Smooth muscle cell of bladder (primary cell): ENCODE measurements around the gene TIAM1. TPM values are rescaled to one million over a fixed set of nuclear protein-coding genes. Genes with fewer than 3 reads are reported as not detected.

Source experiments
- total RNA-seq: library from RNA; depleted of rRNA; stranded (reverse); fragments of >200 nt; gene quantifications from 2 replicates; pipeline ENCODE4 v1.2.3, GENCODE V29; 2014

TIAM1 gene
- total RNA-seq = 0.28 and 0.37 TPM in 2 replicates

DNA sequence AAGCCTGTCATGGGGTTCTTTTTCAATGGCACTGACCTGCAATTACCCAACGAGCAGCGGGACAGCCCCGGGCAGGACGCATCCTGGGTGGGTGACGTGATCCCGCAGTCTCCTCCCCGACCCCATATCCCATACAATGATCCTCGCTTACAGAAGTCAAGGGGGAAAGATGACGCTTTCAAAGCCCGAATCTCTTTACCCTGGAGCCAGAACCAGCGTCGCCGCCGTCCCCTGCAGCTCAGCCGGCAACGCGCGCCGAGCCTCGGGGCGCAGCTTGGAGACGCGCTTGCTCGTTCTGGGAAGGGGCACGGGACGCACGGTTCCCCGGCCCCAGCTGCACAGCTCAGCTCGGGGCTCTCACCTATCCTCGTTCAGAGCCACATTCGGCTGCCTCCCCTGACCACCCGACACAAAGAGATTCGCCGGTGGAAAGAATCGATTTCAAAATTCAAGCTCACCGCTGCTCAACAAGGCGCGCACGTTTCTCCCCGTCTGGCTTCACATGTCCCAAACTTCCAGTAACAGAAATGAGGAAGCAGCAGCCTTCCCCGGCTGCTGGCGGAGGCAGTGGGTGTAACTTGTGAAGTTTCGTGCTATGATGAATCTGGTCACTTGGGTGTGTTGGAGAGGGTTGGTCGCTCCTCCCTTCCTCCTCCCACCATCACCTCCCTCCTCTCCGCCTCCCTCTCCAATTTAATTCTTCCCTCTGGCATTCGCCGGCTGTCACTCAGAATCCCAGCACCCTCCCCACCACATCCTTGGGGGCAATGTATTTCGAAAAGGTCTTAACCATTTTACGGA is at the start of gene TIAM1:
Gene TIAM1 (minus strand): TSS at position 582 of the 801 bp plus-strand sequence. CDS start 77,289 bp downstream, outside the sequence.

